ENCODE results near the gene PLEK. TPM values are rescaled to one million over a fixed set of nuclear protein-coding genes. Genes with fewer than 3 reads are reported as not detected.

Gene PLEK
- total RNA-seq, 6 experiments from 2014 or later: 0.98 to 14.8 (median 2.4) TPM

GRCh38 chr2:68356599-68357239, 8.4 kb upstream of the PLEK start:
- no peaks in the 10 kb centered on the region for H3K27me3 ChIP-seq
- peaks cover 0 to 5% (median 0%) of the 10 kb centered on the region in 4 donors for H3K4me1 ChIP-seq
- no peak for TF ChIP-seq CTCF (IDR thresholded peaks at IDR 0.05)
- TF ChIP-seq POLR2A (IDR thresholded peaks at IDR 0.05): no peak
- no peak overlapping the region for H3K27ac ChIP-seq
- no peak overlapping the region for H3K4me3 ChIP-seq
- intact Hi-C loops (cut with DNase I): loop anchor here in 1 of 2 donors (10.0 kb wide), 1 partner anchor 88 kb away; no protein-coding TSS in a partner anchor
- DNase-seq: no peak
- WGBS (ENCODE audit: insufficient coverage, low coverage, low lambda C conversion rate, missing lambda C conversion rate): 81% methylated on average over 2 of the region's 4 CpGs
- ATAC-seq: no peak
- no peaks in the 10 kb centered on the region for H3K36me3 ChIP-seq
- no peaks in the 10 kb centered on the region for H3K9me3 ChIP-seq

DNA sequence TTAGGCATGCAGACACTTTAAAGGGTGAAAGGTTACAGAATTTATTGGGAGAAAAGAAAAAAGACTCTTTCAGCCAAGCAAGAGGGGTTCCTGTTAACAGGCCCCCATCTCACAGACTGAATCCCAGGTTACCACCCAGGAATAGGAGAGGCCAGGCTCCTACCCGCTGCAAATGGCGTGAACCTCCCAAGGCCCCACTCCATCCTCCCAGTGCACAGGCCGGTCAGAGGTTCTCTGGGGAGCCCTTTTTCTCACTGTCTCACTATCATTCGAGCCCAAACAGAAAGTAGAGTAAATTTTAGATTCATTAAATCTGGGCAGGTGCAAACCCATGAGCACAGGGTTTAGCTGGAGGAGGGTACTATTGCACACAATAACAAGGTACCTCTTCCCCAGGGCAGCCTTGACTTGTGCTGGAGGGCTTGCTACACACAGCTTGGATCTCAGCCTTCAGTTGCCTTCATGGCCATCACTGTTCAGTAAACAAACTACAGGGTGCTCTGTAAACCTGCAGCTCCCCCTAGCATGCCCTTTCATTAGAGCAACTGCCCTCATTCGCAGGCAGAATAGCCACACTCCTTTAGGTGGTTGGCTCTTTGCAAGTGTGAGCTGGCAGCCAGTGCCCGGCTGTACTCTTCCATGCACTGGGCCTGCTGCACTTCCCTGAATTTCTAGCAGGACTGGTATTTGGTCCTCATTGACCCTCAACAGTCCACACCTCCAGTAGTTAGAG, 7.3 kb upstream of the PLEK start:
- no peaks in the 10 kb centered on the region for H3K9me3 ChIP-seq
- 47% methylated on average over 2 of the region's 6 CpGs for WGBS (ENCODE audit: insufficient coverage, low coverage, low lambda C conversion rate, missing lambda C conversion rate)
- no peaks in the 10 kb centered on the region for H3K36me3 ChIP-seq
- peaks cover 0 to 5% (median 0%) of the 10 kb centered on the region in 4 donors for H3K4me1 ChIP-seq
- H3K27me3 ChIP-seq: no peaks in the 10 kb centered on the region
- intact Hi-C loops (cut with DNase I): loop anchor here in 1 of 2 donors (10.0 kb wide), 1 partner anchor 87 kb away; no protein-coding TSS in a partner anchor
- H3K27ac ChIP-seq: no peak overlapping the region
- H3K4me3 ChIP-seq: no peak overlapping the region
- TF ChIP-seq CTCF (IDR thresholded peaks at IDR 0.05): peak; percentile 27 to 60 (median 39)
- no peak for TF ChIP-seq POLR2A (IDR thresholded peaks at IDR 0.05)
- DNase-seq: peak in 2 of 3 donors; percentile 50 to 59
- peak; percentile 72 to 92 (median 86) for ATAC-seq

DNA sequence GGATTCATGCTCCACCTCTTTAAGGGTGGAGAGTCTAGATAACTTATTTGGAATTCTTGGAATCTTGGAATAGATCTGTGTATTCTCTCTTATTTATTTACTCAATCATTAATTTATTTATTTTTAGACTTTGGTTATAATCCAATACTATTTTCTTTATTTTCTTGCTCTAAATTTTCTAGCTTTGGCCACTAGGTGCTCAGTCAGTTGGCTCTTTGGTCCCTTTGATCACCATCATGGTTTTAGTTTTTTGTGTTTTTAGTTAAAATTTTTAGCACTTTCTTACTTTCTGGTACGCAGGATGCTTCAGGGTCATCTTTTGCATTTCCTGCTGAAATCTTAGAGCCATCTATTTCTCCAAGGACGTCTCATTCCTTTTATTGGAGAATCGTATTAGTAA, 5.2 kb upstream of the PLEK start:
- Histone ChIP-seq H3K4me1 (peaks cover 0 to 5% (median 0%) of the 10 kb centered on the region in 4 donors), H3K36me3 (no peaks in the 10 kb centered on the region), H3K27ac (no peak overlapping the region), H3K27me3 (no peaks in the 10 kb centered on the region), H3K4me3 (no peak overlapping the region), H3K9me3 (no peaks in the 10 kb centered on the region)
- 86% methylated on average over 3 of the region's 3 CpGs for WGBS (ENCODE audit: insufficient coverage, low coverage, low lambda C conversion rate, missing lambda C conversion rate)
- ATAC-seq (no peak), DNase-seq (no peak)
- no peak for TF ChIP-seq POLR2A (IDR thresholded peaks at IDR 0.05)
- no peak for TF ChIP-seq CTCF (IDR thresholded peaks at IDR 0.05)
- intact Hi-C loops (cut with DNase I): loop anchor here (10.0 kb wide), 2 partner anchors 75 to 85 kb away; no protein-coding TSS in a partner anchor

- H3K4me1 ChIP-seq: peaks cover 0 to 5% (median 0%) of the 10 kb centered on the region in 4 donors
- TF ChIP-seq POLR2A (IDR thresholded peaks at IDR 0.05): no peak
- peak; percentile 84 to 93 (median 88) for TF ChIP-seq CTCF (IDR thresholded peaks at IDR 0.05)
- peak; percentile 86 to 95 (median 91) for ATAC-seq
- 16% methylated on average over 9 of the region's 12 CpGs for WGBS (ENCODE audit: insufficient coverage, low coverage, low lambda C conversion rate, missing lambda C conversion rate)
- H3K27ac ChIP-seq: no peak overlapping the region
- H3K4me3 ChIP-seq: no peak overlapping the region
- intact Hi-C loops (cut with DNase I): loop anchor here in 1 of 2 donors (10.0 kb wide), 1 partner anchor 73 kb away; no protein-coding TSS in a partner anchor
- no peaks in the 10 kb centered on the region for H3K36me3 ChIP-seq
- DNase-seq: peak; percentile 80 to 83 (median 82)
- no peaks in the 10 kb centered on the region for H3K27me3 ChIP-seq
- no peaks in the 10 kb centered on the region for H3K9me3 ChIP-seq
These were observed 3.0 kb upstream of the PLEK start for GRCh38 chr2:68362069-68362468.

Measured in right lobe of liver (tissue), 6 donors.